H54 (cell line): Measurements from ENCODE around the gene ZNF385C.

Experiments
- DNase-seq: peaks from one replicate; pipeline ENCODE4 v3.0.0; 2011; ENCODE audit warnings: low spot score, mixed read lengths; ENCODE audit not compliant: insufficient read length
- FAIRE-seq: peaks from 3 replicates; lab custom pipeline; 2011; peaks lifted over from hg19 to GRCh38; lab: Jason Lieb, UNC
- POLR2A ChIP-seq: IDR thresholded peaks from 2 replicates; pipeline ENCODE4 v1.6.1; 2011; ENCODE audit warnings: low read depth, mild to moderate bottlenecking, low read length

ZNF385C gene

GRCh38 chr17:42131981-42132432 lies 33.7 kb upstream of the ZNF385C start:
- DNase-seq, result no peak
- no peak for TF ChIP-seq POLR2A
- FAIRE-seq, result no peak

- no peak for TF ChIP-seq POLR2A
- DNase-seq (no peak), FAIRE-seq (no peak)
These were observed 33.0 kb upstream of the ZNF385C start for GRCh38 chr17:42131232-42131631.

GRCh38 chr17:42130310-42130936 lies 32.1 kb upstream of the ZNF385C start:
- DNase-seq, result no peak
- no peak for TF ChIP-seq POLR2A
- no peak for FAIRE-seq

GRCh38 chr17:42129109-42129837 lies 31.0 kb upstream of the ZNF385C start:
- no peak for DNase-seq
- FAIRE-seq, result no peak
- no peak for TF ChIP-seq POLR2A

GRCh38 chr17:42127414-42127813 lies 29.1 kb upstream of the ZNF385C start:
- no peak for DNase-seq
- TF ChIP-seq POLR2A, result no peak
- FAIRE-seq, result no peak

DNA sequence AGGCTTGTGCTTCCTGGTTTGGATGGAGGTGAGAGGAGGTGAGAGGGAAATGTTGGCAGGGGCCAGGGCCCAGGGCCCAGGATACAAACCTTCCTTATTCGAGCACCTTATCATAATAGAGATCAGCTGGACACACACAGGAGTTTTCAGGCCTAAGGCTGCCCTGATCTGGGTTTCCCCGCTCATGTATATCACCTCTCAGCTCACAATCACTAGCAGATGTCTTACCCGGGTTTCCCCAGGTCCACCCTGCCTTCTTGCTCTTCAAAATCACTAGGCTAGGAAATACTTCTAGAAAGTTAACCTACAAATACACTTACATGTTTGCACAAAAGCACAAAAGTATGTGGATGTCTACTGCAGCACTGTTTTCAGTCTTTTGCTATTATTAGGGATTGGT lies 28.6 kb upstream of the ZNF385C start:
- DNase-seq (no peak), FAIRE-seq (no peak)
- TF ChIP-seq POLR2A, result no peak

DNA sequence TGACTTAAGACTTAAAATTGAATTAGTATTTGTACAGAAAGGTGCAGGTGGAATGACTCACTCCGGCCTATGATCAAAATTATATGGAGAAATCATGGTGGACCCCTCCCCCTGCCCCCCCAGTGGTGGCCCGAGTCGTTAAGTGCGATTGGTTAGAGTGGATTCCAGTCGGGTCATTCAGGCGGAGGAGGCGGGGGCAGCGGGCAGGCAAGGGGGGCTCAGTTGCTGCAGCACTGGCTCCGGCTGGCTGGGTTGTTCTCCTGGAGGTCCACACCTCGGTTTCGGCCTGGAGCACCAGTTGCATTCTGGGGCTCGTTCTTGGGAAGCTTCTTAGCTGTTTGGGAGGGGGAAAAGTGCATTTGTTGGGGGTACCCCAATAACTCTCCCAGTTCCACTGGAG lies 27.3 kb upstream of the ZNF385C start:
- TF ChIP-seq POLR2A, result no peak
- DNase-seq (no peak), FAIRE-seq (no peak)

- no peak for FAIRE-seq
These were observed 26.0 kb upstream of the ZNF385C start for GRCh38 chr17:42124256-42124655.

DNA sequence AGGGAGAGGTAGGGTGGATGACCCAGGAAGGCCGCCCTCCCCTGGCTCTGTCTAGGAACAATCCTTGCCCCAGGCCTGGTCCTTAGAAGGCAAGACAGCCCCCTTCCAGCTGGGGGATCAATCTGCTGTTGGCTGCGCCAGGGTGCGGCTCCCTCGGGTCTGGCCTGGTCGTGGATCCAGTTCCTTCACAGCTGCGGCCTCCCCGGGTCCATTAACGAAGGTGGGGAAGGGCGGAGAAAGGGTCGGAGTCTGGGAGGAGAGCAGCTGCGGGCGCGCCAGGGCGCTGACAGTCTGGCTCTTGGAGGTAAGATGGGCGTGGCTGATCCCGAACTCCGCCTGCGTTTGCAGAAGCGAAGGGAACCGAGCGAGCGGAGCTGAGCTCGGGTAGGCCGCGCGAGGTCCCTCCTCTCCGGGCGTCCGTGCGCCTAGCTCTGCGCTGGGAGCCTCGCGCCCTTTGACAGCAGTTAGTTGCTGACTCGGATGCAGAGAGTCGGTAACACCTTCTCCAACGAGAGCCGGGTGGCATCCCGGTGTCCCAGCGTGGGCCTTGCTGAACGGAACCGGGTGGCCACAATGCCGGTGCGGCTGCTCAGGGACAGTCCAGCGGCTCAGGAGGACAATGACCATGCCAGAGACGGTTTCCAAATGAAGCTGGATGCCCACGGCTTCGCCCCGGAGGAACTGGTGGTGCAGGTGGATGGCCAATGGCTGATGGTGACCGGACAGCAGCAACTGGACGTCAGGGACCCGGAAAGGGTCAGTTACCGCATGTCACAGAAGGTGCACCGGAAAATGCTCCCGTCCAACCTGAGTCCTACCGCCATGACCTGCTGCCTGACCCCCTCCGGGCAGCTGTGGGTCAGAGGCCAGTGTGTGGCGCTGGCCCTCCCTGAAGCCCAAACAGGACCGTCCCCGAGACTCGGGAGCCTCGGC lies 24.4 kb upstream of the ZNF385C start, which contains the start of gene HSPB9:
Gene HSPB9, plus strand, starts transcription at position 434 of the 933 bp plus-strand sequence. Its CDS starts 47 bp downstream, at position 481.
- DNase-seq (no peak), FAIRE-seq (no peak)
- TF ChIP-seq POLR2A, result no peak

More at GRCh38 chr17:42124256-42124655, 26.0 kb upstream of the ZNF385C start:
- no peak for TF ChIP-seq POLR2A
- DNase-seq, result no peak

GRCh38 chr17:42120770-42121769 lies 22.8 kb upstream of the ZNF385C start, which contains the start of gene KAT2A:
Gene KAT2A, minus strand, starts transcription at chr17:42121367. Its CDS starts 63 bp downstream, at chr17:42121304.
- peak; percentile 89 for TF ChIP-seq POLR2A
- peak; percentile 95 for DNase-seq
- FAIRE-seq, result no peak

GRCh38 chr17:42120161-42120769 lies 22.0 kb upstream of the ZNF385C start:
- no peak for TF ChIP-seq POLR2A
- DNase-seq (no peak), FAIRE-seq (no peak)

- FAIRE-seq, result no peak
- no peak for TF ChIP-seq POLR2A
- DNase-seq, result no peak
These were observed 21.0 kb upstream of the ZNF385C start for GRCh38 chr17:42119301-42119700.

- no peak for TF ChIP-seq POLR2A
- FAIRE-seq (no peak), DNase-seq (no peak)
These were observed 20.3 kb upstream of the ZNF385C start for GRCh38 chr17:42118545-42118944.
